GM12878 (cell line): ENCODE results near the gene USP11. TPM values are rescaled to one million over a fixed set of nuclear protein-coding genes. Genes with fewer than 3 reads are reported as not detected.
A peak's percentile ranks its signal among the peaks of the same experiment; 100 is the strongest.

Source experiments
- DPF2 ChIP-seq: fragments of 450-650 bp; IDR thresholded peaks from 2 replicates; pipeline ENCODE4 v1.6.1; 2017; ENCODE audit warnings: mild to moderate bottlenecking
- EP300 ChIP-seq, 2 experiments: fragments of 150-350 bp in 1 of 2; IDR thresholded peaks; 2 replicates each; pipeline ENCODE4 v1.6.1; 2011 to 2012; ENCODE audit warnings: low read depth in 2 of 2, low read length in 2 of 2, borderline replicate concordance in 1 of 2, improper control_type of control experiment in 1 of 2, inconsistent platforms in 1 of 2; ENCODE audit not compliant: control insufficient read depth in 1 of 2
- ETV6 ChIP-seq, 2 experiments: fragments of 450-650 bp in 1 of 2; IDR thresholded peaks in 1 of 2; conservative IDR thresholded peaks in 1 of 2; 2 replicates each; pipeline ENCODE4 v1.6.1; 2014; ENCODE audit warnings: antibody characterized with exemption in 1 of 2, borderline replicate concordance in 1 of 2, low read depth in 1 of 2, mild to moderate bottlenecking in 1 of 2, moderate library complexity in 1 of 2
- GABPA ChIP-seq: IDR thresholded peaks from 2 replicates; pipeline ENCODE4 v1.6.1; 2014; ENCODE audit warnings: antibody characterized with exemption, low read depth, mild to moderate bottlenecking, inconsistent platforms
- HDGF ChIP-seq: fragments of 450-650 bp; IDR thresholded peaks from 2 replicates; pipeline ENCODE4 v1.6.1; 2016; ENCODE audit warnings: antibody characterized with exemption
- JUNB ChIP-seq: IDR thresholded peaks from 2 replicates; pipeline ENCODE4 v1.6.1; 2016; ENCODE audit warnings: antibody characterized with exemption, mild to moderate bottlenecking
- JUND ChIP-seq: IDR thresholded peaks from 2 replicates; pipeline ENCODE4 v1.6.1; 2012; ENCODE audit warnings: low read depth, mild to moderate bottlenecking, low read length, improper control_type of control experiment, moderate library complexity
- LARP7 ChIP-seq: fragments of 450-650 bp; IDR thresholded peaks from 2 replicates; pipeline ENCODE4 v1.6.1; 2017; ENCODE audit warnings: mild to moderate bottlenecking
- MTA3 ChIP-seq: IDR thresholded peaks from 2 replicates; pipeline ENCODE4 v1.6.1; 2012; ENCODE audit warnings: low read length, inconsistent platforms, borderline replicate concordance
- NFXL1 ChIP-seq: fragments of 450-650 bp; IDR thresholded peaks from 2 replicates; pipeline ENCODE4 v1.6.1; 2017; ENCODE audit warnings: antibody characterized with exemption, mild to moderate bottlenecking, borderline replicate concordance
- PAX5 ChIP-seq: IDR thresholded peaks from 2 replicates; pipeline ENCODE4 v1.6.1; 2011; ENCODE audit warnings: low read depth, low read length, borderline replicate concordance
- POLR2AphosphoS2 ChIP-seq: IDR thresholded peaks from 2 replicates; pipeline ENCODE4 v1.6.1; 2011; ENCODE audit warnings: low read depth, mild to moderate bottlenecking, low read length, improper control_type of control experiment, moderate library complexity
- RAD51 ChIP-seq: fragments of 450-650 bp; IDR thresholded peaks from 2 replicates; pipeline ENCODE4 v1.6.1; 2016; ENCODE audit warnings: moderate library complexity, mild to moderate bottlenecking, inconsistent platforms
- SPI1 ChIP-seq: IDR thresholded peaks from 2 replicates; pipeline ENCODE4 v1.6.1; 2011; ENCODE audit warnings: low read depth, mild to moderate bottlenecking, low read length, moderate library complexity, borderline replicate concordance; ENCODE audit not compliant: insufficient read depth
- STAT1 ChIP-seq: fragments of 450-650 bp; conservative IDR thresholded peaks from 2 replicates; pipeline ENCODE4 v1.6.1; 2014; ENCODE audit warnings: antibody characterized with exemption, mild to moderate bottlenecking
- TARDBP ChIP-seq: IDR thresholded peaks from 2 replicates; pipeline ENCODE4 v1.6.1; 2016; ENCODE audit warnings: borderline replicate concordance
- TCF7 ChIP-seq: IDR thresholded peaks from 2 replicates; pipeline ENCODE4 v1.6.1; 2014; ENCODE audit warnings: antibody characterized with exemption, borderline replicate concordance
- ZNF217 ChIP-seq: fragments of 450-650 bp; IDR thresholded peaks from 2 replicates; pipeline ENCODE4 v1.6.1; 2017; ENCODE audit warnings: antibody characterized with exemption, mild to moderate bottlenecking
- ZNF24 ChIP-seq: fragments of 450-650 bp; IDR thresholded peaks from 2 replicates; pipeline ENCODE4 v1.6.1; 2017; ENCODE audit warnings: antibody characterized with exemption, mild to moderate bottlenecking
- ZSCAN29 ChIP-seq: fragments of 450-650 bp; IDR thresholded peaks from 2 replicates; pipeline ENCODE4 v1.6.1; 2017; ENCODE audit warnings: mild to moderate bottlenecking, moderate library complexity
- polyA plus RNA-seq, 11 experiments: library from polyadenylated mRNA; depleted of rRNA in 4 of 11; unstranded in 6 of 11; stranded (reverse) in 5 of 11; fragments of >200 nt; fragmentation: Nextera tagmentation in 4 of 11; fragmentation: Illumina TruSeq in 1 of 11; extraction: Ambion mirVana in 4 of 11; extraction: Trizol in 1 of 11; gene quantifications; 1 replicate in 1 of 11; 2 replicates in 10 of 11; pipeline versions ENCODE4 v1.2.1 to v1.2.3, GENCODE V29; 2011 to 2016; ENCODE audit warnings: inconsistent platforms in 2 of 11, missing spikeins in 2 of 11, low read depth in 1 of 11
- total RNA-seq, 4 experiments: library from RNA; depleted of rRNA in 3 of 4; stranded (reverse); fragments of >200 nt in 3 of 4; fragmentation: Illumina TruSeq in 1 of 4; extraction: Trizol in 1 of 4; gene quantifications; 2 replicates each; pipeline versions ENCODE4 v1.2.1 to v1.2.3, GENCODE V29; 2013 to 2021
- TF ChIP-seq, protein P1 (sequence below): IDR thresholded peaks from 2 replicates; pipeline ENCODE4 v1.6.1; 2012; ENCODE audit warnings: low read length, inconsistent platforms
- TF ChIP-seq, protein P2 (sequence below): IDR thresholded peaks from 2 replicates; pipeline ENCODE4 v1.6.1; 2011; ENCODE audit warnings: low read depth, mild to moderate bottlenecking, low read length, moderate library complexity, borderline replicate concordance; ENCODE audit errors: extremely low read depth
- TF ChIP-seq, protein P3 (sequence below): fragments of 450-650 bp; IDR thresholded peaks from 2 replicates; pipeline ENCODE4 v1.6.1; 2017; ENCODE audit warnings: antibody characterized with exemption, mild to moderate bottlenecking, moderate library complexity
- TF ChIP-seq, protein P4 (sequence below): IDR thresholded peaks from 2 replicates; pipeline ENCODE4 v1.6.1; 2012; ENCODE audit warnings: low read depth, low read length, improper control_type of control experiment
- TF ChIP-seq, protein P5 (sequence below): fragments of 450-650 bp; IDR thresholded peaks from 2 replicates; pipeline ENCODE4 v1.6.1; 2017; ENCODE audit warnings: borderline replicate concordance

Gene USP11
- total and polyA plus RNA-seq, 10 of the 15 experiments (the other 5 are each of a cell fraction or from before 2014, with no cell fraction given) = 3.3 to 44.0 (median 20.9) TPM

DNA sequence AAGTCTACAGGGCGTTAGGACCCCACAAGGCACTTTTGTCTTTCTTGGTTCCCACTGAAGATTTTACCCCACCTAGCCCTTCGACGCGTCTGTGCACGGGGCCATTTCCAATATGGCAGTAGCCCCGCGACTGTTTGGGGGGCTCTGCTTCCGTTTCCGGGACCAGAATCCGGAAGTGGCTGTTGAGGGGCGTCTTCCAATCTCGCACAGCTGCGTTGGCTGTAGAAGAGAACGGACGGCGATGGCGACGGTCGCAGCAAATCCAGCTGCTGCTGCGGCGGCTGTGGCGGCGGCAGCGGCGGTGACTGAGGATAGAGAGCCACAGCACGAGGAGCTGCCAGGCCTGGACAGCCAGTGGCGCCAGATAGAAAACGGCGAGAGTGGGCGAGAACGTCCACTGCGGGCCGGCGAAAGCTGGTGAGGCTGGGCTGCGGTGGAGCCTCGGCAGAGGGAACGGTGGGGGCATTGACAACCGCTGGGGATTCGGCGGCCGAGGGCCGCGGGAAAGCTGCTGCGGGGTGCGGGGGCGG lies at the start of gene USP11 (continued):
- TF ChIP-seq GABPA (peak; percentile 85), ZSCAN29 (no peak), DPF2 (peak; percentile 45; the same call in 1 of the 2 replicates), NFXL1 (no peak), JUNB (no peak), JUND (no peak), EP300 (IDR thresholded peaks at IDR 0.05; ENCODE audit: borderline replicate concordance in 1 of 2, control insufficient read depth in 1 of 2, low read depth in 2 of 2, low read length in 2 of 2) (no peak), POLR2AphosphoS2 (peak; percentile 85; the same call in 1 of the 2 replicates), ZNF24 (no peak), TCF7 (no peak), ETV6 (conservative IDR thresholded peaks at IDR 0.05 in 1 of 2, IDR thresholded peaks at IDR 0.05 in 1 of 2; ENCODE audit: borderline replicate concordance in 1 of 2, low read depth in 1 of 2) (peak in 1 of 2 experiments; percentile 43; a peak in 1 of 4 replicates), TARDBP (no peak), PAX5 (no peak), SPI1 (peak; percentile 21; the same call in 1 of the 2 replicates), MTA3 (no peak), HDGF (no peak), ZNF217 (no peak), STAT1 (no peak), RAD51 (no peak), LARP7 (peak; percentile 63; the same call in 1 of the 2 replicates)
- TF ChIP-seq, protein P1, sequence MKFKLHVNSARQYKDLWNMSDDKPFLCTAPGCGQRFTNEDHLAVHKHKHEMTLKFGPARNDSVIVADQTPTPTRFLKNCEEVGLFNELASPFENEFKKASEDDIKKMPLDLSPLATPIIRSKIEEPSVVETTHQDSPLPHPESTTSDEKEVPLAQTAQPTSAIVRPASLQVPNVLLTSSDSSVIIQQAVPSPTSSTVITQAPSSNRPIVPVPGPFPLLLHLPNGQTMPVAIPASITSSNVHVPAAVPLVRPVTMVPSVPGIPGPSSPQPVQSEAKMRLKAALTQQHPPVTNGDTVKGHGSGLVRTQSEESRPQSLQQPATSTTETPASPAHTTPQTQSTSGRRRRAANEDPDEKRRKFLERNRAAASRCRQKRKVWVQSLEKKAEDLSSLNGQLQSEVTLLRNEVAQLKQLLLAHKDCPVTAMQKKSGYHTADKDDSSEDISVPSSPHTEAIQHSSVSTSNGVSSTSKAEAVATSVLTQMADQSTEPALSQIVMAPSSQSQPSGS = no peak
- TF ChIP-seq, protein P2, sequence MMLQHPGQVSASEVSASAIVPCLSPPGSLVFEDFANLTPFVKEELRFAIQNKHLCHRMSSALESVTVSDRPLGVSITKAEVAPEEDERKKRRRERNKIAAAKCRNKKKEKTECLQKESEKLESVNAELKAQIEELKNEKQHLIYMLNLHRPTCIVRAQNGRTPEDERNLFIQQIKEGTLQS = no peak
- TF ChIP-seq, protein P3, sequence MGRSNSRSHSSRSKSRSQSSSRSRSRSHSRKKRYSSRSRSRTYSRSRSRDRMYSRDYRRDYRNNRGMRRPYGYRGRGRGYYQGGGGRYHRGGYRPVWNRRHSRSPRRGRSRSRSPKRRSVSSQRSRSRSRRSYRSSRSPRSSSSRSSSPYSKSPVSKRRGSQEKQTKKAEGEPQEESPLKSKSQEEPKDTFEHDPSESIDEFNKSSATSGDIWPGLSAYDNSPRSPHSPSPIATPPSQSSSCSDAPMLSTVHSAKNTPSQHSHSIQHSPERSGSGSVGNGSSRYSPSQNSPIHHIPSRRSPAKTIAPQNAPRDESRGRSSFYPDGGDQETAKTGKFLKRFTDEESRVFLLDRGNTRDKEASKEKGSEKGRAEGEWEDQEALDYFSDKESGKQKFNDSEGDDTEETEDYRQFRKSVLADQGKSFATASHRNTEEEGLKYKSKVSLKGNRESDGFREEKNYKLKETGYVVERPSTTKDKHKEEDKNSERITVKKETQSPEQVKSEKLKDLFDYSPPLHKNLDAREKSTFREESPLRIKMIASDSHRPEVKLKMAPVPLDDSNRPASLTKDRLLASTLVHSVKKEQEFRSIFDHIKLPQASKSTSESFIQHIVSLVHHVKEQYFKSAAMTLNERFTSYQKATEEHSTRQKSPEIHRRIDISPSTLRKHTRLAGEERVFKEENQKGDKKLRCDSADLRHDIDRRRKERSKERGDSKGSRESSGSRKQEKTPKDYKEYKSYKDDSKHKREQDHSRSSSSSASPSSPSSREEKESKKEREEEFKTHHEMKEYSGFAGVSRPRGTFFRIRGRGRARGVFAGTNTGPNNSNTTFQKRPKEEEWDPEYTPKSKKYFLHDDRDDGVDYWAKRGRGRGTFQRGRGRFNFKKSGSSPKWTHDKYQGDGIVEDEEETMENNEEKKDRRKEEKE = no peak
- TF ChIP-seq, protein P4, sequence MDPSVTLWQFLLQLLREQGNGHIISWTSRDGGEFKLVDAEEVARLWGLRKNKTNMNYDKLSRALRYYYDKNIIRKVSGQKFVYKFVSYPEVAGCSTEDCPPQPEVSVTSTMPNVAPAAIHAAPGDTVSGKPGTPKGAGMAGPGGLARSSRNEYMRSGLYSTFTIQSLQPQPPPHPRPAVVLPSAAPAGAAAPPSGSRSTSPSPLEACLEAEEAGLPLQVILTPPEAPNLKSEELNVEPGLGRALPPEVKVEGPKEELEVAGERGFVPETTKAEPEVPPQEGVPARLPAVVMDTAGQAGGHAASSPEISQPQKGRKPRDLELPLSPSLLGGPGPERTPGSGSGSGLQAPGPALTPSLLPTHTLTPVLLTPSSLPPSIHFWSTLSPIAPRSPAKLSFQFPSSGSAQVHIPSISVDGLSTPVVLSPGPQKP = 0 out of 2 replicates have a peak, but pooled peaks have one; percentile 43
- TF ChIP-seq, protein P5, sequence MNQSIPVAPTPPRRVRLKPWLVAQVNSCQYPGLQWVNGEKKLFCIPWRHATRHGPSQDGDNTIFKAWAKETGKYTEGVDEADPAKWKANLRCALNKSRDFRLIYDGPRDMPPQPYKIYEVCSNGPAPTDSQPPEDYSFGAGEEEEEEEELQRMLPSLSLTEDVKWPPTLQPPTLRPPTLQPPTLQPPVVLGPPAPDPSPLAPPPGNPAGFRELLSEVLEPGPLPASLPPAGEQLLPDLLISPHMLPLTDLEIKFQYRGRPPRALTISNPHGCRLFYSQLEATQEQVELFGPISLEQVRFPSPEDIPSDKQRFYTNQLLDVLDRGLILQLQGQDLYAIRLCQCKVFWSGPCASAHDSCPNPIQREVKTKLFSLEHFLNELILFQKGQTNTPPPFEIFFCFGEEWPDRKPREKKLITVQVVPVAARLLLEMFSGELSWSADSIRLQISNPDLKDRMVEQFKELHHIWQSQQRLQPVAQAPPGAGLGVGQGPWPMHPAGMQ = no peak
